Stimulated activated CD8-positive, alpha-beta memory T cell treated with anti-CD3 and anti-CD28 coated beads, Interleukin-4, amount 100 ng/mL, for 24 hours (primary cell): ENCODE measurements around the gene C6orf52.

Source experiments
- DNase-seq: peaks from one replicate; pipeline ENCODE4 v3.0.0-alpha.2; 2020; ENCODE audit warnings: low read depth

Gene C6orf52

DNA sequence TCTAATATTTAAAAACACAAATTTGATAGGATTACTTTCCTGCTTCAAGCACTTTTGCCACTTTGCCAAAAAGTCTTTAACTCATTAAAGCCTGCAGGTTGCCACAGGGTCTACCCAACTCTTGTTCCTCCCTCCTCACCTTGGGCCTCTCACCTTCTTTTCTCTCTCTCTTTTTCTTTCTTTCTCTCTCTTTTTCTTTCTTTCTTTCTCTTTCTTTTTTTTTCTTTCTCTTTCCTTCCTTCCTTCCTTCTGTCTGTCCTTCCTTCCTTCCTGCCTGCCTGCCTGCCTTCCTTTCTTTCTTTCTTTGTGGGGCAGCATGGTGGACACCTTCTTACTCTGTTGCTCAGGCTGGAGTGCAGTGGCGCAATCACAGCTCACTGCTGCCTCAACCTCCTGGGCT lies 50.2 kb downstream of the C6orf52 start:
- no peak for DNase-seq

DNA sequence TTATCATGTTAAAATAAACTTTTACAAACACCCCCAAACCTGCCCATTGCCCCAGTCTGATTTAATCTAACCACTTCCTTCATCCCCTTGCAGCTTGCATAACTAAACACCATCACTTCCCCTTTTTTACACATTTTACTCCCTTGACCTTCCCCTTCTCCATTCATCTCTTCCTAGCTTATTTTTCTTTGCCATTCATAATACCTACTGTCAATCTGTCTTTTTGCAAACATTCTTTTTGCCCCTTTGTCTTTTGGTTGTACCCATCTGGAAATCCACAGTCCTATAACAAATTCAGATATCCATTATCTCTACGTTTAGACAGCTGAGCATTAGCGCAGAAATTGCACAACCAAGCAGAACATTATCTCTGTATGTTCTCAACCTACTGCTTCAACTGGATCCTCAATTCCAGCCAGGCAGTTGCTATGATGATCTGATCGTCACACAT lies 51.2 kb downstream of the C6orf52 start:
- no peak for DNase-seq

DNA sequence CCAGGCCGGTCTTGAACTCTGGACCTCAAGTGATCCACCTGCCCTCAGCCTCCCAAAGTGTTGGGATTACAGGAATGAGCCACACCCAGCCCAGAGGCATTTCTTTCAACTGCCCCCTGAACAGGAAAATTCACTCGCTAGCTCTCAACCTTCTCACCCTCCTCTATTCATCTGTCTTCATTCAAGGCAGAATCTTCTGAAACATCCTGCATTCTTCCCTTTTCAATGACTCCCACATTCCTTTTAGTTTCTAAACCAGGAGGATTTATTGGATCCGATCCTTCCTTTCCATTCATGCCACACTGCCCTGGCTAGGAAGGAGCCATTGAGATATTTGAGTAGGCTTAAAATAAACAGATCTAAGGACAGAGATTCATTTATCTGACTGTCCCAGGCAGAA lies 52.9 kb downstream of the C6orf52 start:
- no peak for DNase-seq

DNA sequence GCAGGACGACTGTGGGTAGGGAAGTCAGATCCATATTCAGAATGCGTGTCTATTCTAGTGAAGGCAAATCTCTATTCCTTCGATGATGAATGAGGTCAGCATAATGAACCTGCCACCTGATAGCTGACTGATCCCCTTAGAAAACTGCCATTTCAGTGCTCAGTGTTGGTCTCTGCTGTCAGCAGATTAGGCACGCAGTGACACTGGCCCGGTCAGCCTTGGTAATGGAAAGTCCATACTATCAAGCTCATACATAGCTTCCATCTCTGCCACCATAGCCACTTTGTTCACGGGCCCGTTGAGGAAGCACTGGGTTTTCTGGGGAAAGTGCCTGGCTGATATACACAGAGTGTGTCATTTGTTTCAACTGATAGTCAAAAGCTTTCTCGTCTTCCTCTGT lies 54.0 kb downstream of the C6orf52 start:
- DNase-seq: no peak

DNA sequence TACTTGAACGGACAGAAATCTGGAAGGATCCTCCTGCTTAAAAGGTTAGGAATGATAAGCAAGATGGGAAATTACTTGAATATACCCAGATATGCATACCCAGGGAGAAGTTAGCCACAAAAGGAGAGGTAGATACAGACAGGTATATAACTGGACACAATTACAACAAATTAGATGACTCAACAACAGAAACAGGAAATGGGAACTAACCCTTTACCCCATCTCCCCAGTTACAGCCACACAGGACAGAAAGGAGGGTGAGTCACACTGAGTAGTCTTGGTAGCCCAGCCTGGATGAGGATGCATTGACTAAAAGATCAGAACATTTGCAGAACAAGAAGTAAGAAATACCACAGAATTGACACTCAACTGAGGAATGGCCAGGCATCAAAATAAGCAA lies 61.2 kb downstream of the C6orf52 start:
- DNase-seq: no peak

DNA sequence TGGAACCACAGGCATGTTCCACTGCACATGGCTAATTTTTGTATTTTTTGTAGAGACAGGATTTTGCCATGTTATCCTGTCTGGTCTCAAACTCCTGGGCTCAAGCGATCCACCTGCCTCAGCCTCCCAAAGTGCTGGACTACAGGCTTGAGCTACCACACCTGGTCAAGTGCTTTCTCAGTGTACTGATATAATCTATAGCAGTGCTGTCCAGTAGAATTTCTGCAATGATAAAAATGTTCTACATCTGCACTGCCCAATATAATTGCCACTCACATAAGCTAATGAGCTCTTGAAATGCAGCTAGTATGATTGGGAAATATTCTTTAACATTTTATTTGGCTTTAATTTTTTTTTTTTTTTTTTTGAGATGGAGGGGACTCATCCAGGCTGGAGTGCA lies 64.2 kb downstream of the C6orf52 start:
- DNase-seq: no peak

DNA sequence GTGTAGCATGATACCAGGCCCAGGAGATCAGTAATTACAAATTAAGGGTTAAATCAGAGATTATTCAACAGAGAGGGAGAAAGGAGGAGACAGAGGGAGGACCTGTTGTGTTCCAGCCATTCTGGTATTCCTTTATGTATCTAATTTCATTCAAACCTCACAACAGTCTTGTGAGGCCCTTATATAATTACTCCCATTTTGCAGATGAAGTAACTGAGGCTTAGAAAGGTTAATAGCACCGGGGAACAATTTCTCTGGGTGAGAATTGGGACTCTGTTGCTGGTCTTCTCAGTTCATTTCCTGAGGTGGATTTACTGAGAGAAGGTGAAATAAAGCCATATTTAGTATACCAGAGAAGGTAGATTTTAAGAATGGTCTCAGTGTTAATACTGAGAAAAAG lies 66.6 kb downstream of the C6orf52 start:
- no peak for DNase-seq

DNA sequence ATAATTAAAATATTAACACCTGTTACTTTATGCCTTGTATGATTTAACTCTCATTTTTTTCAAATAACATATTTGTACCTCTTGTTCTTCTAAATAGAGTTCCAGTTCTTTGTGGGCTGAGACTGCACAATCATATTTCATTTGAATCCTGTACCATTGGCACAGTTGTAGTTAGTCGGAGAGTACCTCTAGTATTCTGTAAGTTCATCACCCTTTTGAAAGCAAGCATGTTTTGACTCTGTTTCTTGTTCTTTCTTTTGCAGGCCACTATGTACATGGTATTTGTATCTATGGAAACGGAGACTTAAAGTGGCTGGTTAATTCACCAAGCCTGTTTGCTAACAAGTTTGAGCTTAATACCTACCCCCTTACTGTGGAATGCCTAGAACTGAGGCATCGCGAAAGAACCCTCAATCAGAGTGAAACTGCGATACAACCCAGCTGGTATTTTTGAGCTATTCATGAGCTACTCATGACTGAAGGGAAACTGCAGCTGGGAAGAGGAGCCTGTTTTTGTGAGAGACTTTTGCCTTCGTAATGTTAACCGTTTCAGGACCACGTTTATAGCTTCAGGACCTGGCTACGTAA lies 68.2 kb downstream of the C6orf52 start:
- DNase-seq: no peak

DNA sequence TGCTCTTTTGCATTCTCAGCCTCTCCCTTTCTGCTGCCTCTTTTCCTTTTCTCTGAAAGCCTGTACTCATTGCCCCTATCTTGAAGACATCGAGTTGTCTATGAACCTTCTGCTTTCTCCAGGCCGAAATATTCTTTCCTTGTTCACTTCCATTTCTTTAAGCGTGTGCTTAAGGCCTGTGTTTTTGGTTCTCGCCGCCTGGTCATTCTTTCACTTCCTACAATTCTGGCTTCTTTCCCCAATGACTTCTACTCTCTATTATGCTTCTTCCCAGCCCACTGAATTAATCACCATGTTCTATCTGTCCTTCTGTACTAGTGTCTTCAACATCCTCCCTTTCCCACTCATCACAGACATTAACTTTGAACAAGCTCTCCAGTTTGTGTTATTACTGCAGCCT lies 69.6 kb downstream of the C6orf52 start:
- no peak for DNase-seq

DNA sequence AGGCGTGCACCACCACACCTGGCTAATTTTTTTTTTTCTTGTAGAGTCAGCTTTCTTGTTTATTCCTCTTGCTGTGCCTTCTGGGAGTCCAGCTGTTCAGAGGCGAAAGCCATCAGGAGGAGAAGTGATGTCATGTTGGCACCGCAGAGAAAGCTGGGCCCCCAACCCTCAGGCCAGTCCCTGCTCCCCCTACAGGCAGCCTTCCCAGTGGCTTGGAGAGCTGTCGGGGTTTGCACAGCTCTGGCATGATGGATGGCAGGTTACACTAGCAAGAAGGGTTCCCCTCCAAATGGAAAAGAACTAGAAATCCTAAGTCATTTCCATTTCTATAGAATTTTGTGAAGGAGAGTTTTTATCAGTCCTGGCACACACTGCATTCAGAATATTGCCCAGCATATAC lies 72.6 kb downstream of the C6orf52 start:
- DNase-seq: no peak
